GM10248 (cell line): ENCODE data around the gene CSGALNACT2.
A peak's percentile ranks its signal among the peaks of the same experiment; 100 is the strongest.

Source experiments
- CTCF ChIA-PET: fragments of 300-600 bp; sonication (Branson Sonifier 250); formaldehyde crosslinking; extraction: SDS; loops from one replicate; lab custom pipeline; 2021; ENCODE audit warnings: antibody characterized with exemption; lab: Yijun Ruan, JAX
- POLR2A ChIA-PET: fragments of 350-650 bp; sonication (Branson Sonifier 250); formaldehyde crosslinking; extraction: SDS; loops from one replicate; lab custom pipeline; 2020; ENCODE audit warnings: antibody characterized with exemption; lab: Yijun Ruan, JAX
- DNase-seq: peaks from one replicate; pipeline ENCODE4 v3.0.0; 2012; ENCODE audit errors: extremely low spot score
- TF ChIP-seq, protein P1 (sequence below): IDR thresholded peaks from 2 replicates; pipeline ENCODE4 v1.5.1; 2012; ENCODE audit warnings: mild to moderate bottlenecking, low read depth; ENCODE audit errors: extremely low read depth, missing control alignments, control extremely low read depth

CSGALNACT2 gene

GRCh38 chr10:43155221-43155620 lies 17.0 kb downstream of the CSGALNACT2 start:
- no peak for DNase-seq
- POLR2A ChIA-PET, result interaction anchor here (0.5 kb wide), 1 partner anchor 250 kb away, joined by 3 read pairs; no protein-coding TSS in a partner anchor
- TF ChIP-seq, protein P1, sequence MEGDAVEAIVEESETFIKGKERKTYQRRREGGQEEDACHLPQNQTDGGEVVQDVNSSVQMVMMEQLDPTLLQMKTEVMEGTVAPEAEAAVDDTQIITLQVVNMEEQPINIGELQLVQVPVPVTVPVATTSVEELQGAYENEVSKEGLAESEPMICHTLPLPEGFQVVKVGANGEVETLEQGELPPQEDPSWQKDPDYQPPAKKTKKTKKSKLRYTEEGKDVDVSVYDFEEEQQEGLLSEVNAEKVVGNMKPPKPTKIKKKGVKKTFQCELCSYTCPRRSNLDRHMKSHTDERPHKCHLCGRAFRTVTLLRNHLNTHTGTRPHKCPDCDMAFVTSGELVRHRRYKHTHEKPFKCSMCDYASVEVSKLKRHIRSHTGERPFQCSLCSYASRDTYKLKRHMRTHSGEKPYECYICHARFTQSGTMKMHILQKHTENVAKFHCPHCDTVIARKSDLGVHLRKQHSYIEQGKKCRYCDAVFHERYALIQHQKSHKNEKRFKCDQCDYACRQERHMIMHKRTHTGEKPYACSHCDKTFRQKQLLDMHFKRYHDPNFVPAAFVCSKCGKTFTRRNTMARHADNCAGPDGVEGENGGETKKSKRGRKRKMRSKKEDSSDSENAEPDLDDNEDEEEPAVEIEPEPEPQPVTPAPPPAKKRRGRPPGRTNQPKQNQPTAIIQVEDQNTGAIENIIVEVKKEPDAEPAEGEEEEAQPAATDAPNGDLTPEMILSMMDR, result no peak
- CTCF ChIA-PET, result interaction anchor here (1.4 to 1.9 kb wide), 2 partner anchors 21 to 23 kb away, joined by 5 read pairs; no protein-coding TSS in a partner anchor

- no peak for DNase-seq
- CTCF ChIA-PET, result interaction anchor here (1.9 kb wide), 1 partner anchor 23 kb away, joined by 5 read pairs; no protein-coding TSS in a partner anchor
- TF ChIP-seq, protein P1, result no peak
- POLR2A ChIA-PET, result no interaction called here
Observed at GRCh38 chr10:43155741-43156140, 17.5 kb downstream of the CSGALNACT2 start.

GRCh38 chr10:43156590-43157341 lies 18.5 kb downstream of the CSGALNACT2 start:
- no peak for DNase-seq
- ChIA-PET CTCF (no interaction called here), POLR2A (no interaction called here)
- TF ChIP-seq, protein P1, result no peak

DNA sequence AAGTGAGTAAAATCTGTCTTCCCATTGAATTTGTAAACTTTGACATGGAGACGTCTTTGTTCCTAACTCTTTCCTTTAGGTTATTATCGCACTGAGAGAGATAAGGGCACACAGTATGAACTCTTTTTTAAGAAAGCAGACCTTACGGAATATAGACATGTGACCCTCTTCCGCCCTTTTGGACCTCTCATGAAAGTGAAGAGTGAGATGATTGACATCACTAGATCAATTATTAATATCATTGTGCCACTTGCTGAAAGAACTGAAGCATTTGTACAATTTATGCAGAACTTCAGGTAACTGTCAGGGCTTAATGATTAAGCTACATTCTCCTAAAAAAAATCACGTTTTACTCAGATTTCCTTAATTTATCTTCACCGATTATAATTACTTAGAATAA lies 20.4 kb downstream of the CSGALNACT2 start:
- POLR2A ChIA-PET, result no interaction called here
- DNase-seq, result no peak
- TF ChIP-seq, protein P1, result no peak
- CTCF ChIA-PET, result no interaction called here

DNA sequence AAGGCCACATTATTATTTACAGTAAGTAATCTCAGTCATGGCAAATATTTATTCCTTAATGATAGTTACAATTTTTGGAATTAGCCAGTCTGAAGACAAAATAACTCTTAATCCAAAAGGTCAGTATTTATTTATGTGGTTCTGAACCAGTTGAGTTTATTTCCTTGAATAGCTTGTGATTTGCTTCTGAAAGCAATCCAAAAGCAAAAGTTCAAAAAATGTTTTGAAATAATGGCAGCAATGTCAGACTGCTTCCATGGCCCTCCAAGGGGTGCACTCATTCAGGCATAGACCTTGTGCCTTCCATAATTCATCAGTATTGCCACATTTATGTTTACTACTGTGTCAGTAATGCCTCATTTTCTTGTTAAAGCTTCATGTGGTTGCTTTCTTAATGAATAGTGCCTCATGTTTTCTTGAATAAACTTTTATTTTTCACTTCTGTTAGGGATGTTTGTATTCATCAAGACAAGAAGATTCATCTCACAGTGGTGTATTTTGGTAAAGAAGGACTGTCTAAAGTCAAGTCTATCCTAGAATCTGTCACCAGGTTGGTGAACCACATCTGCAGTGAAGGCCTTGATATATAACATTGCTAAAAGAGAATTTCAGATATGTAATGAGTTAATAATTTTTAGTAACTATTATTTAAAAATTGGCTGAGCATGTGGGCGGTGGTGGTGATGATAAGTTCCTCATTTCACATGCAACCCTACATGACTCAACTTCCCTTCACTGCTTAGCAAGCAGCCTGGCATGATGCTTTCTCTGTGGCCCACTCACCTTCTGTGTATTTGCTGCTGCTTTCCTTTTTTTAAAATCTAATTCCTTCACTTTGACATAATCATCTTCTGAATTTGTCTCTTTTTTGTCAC lies 22.0 kb downstream of the CSGALNACT2 start:
- ChIA-PET CTCF (interaction anchor here (0.9 to 1.5 kb wide), 5 partner anchors 10 to 31 kb away, joined by 3 to 4 read pairs (median 3); no protein-coding TSS in a partner anchor), POLR2A (no interaction called here)
- DNase-seq, result peak; percentile 11
- TF ChIP-seq, protein P1, result no peak

DNA sequence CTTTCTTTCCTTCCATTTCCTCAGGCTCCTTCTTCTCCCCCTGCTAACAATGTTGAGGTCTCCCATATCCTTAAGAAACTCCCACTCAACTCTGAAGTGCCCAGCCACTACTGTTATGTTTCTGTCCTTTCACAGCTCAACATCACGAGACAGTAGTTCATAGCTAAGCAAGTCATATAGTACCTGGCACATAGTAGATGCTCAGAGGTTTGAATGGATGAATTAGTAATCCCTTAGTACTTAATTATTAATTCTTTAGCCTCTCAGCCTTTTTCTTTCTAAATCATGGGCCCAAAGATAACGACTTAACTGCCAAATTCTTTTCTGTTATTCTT lies 22.6 kb downstream of the CSGALNACT2 start:
- TF ChIP-seq, protein P1, result no peak
- POLR2A ChIA-PET, result no interaction called here
- CTCF ChIA-PET, result interaction anchor here (1.2 to 1.3 kb wide), 2 partner anchors 21 to 31 kb away, joined by 3 to 4 read pairs; no protein-coding TSS in a partner anchor
- no peak for DNase-seq
